HepG2 (cell line): ENCODE data around the gene ATG3.

Experiments
- CTCF ChIP-seq: sonication (generic); formaldehyde crosslinking; IDR thresholded peaks from 2 replicates; pipeline ENCODE4 v1.5.0; 2020; ENCODE audit warnings: mild to moderate bottlenecking, missing genetic modification reagents, moderate library complexity
- ELF4 ChIP-seq: sonication (generic); formaldehyde crosslinking; IDR thresholded peaks from 2 replicates; pipeline ENCODE4 v1.5.0; 2020; ENCODE audit warnings: missing genetic modification reagents, mild to moderate bottlenecking, moderate library complexity, borderline replicate concordance
- EZH2 ChIP-seq: conservative IDR thresholded peaks from 2 replicates; pipeline ENCODE4 v1.6.1; 2012; ENCODE audit warnings: mild to moderate bottlenecking, low read depth, low read length, moderate library complexity
- KLF6 ChIP-seq: IDR thresholded peaks from 2 replicates; pipeline ENCODE4 v1.8.0; 2016; ENCODE audit warnings: missing biosample characterization, missing genetic modification reagents
- MED13 ChIP-seq: sonication (generic); formaldehyde crosslinking; IDR thresholded peaks from 2 replicates; pipeline ENCODE4 v1.5.0; 2020; ENCODE audit warnings: missing genetic modification reagents
- NR2F2 ChIP-seq: IDR thresholded peaks from 2 replicates; pipeline ENCODE4 v1.6.1; 2012; ENCODE audit warnings: low read depth, inconsistent platforms, borderline replicate concordance
- PRDM4 ChIP-seq: sonication (generic); formaldehyde crosslinking; IDR thresholded peaks from 2 replicates; pipeline ENCODE4 v1.9.0; 2021; ENCODE audit warnings: missing genetic modification reagents, borderline replicate concordance
- SMC3 ChIP-seq: IDR thresholded peaks from 2 replicates; pipeline ENCODE4 v1.6.1; 2011; ENCODE audit warnings: low read length, improper control_type of control experiment
- ZNF274 ChIP-seq: sonication (generic); formaldehyde crosslinking; IDR thresholded peaks from 2 replicates; pipeline ENCODE4 v1.5.1; 2020; ENCODE audit warnings: mild to moderate bottlenecking, missing genetic modification reagents
- TF ChIP-seq, protein P1 (sequence below): fragments of 450-650 bp; IDR thresholded peaks from 2 replicates; pipeline ENCODE4 v1.6.1; 2016

DNA sequence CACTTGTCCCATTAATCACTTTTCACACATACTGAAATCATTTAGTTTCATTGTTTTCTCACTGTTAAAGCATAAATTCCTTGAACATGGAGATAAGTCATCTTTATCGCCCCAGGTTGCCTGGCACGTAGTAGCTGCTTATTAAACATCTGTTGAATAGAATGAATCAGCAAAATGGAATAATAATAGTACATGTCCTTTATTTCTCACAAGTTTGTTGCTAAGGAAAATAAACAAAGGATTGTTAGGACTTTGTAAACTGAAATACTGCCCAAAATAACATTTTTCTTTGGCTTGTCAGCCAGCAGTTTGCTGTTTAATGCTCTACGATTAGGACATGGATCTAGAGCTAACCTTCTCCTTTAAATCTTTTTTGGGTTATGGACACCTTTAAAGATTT lies 17.9 kb upstream of the ATG3 start:
- no peak for TF ChIP-seq ZNF274
- TF ChIP-seq CTCF (CRISPR knock-in tag), result no peak
- TF ChIP-seq SMC3, result no peak
- no peak for TF ChIP-seq ELF4 (CRISPR knock-in tag)
- TF ChIP-seq, protein P1, sequence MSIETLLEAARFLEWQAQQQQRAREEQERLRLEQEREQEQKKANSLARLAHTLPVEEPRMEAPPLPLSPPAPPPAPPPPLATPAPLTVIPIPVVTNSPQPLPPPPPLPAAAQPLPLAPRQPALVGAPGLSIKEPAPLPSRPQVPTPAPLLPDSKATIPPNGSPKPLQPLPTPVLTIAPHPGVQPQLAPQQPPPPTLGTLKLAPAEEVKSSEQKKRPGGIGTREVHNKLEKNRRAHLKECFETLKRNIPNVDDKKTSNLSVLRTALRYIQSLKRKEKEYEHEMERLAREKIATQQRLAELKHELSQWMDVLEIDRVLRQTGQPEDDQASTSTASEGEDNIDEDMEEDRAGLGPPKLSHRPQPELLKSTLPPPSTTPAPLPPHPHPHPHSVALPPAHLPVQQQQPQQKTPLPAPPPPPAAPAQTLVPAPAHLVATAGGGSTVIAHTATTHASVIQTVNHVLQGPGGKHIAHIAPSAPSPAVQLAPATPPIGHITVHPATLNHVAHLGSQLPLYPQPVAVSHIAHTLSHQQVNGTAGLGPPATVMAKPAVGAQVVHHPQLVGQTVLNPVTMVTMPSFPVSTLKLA, result no peak
- TF ChIP-seq MED13 (CRISPR knock-in tag), result no peak
- TF ChIP-seq KLF6, result no peak
- TF ChIP-seq EZH2, result no peak
- no peak for TF ChIP-seq PRDM4 (CRISPR knock-in tag)
- TF ChIP-seq NR2F2, result no peak
